Stimulated activated CD8-positive, alpha-beta memory T cell treated with anti-CD3 and anti-CD28 coated beads, Interleukin-2, amount 100 ng/mL, for 48 hours (primary cell): Measurements from ENCODE around the gene CFAP46.
"Not testable (repeated sequence)": the region's sequence is repeated elsewhere in the genome, so short reads cannot be mapped to it uniquely, and the experiment has no call there.

Source experiments
- DNase-seq, 2 donors: peaks; one replicate each; pipeline ENCODE4 v3.0.0-alpha.2; 2020; ENCODE audit warnings: low read depth in 2 of 2

The CFAP46 gene

GRCh38 chr10:132807621-132808049 lies 134.7 kb downstream of the CFAP46 start:
- no peak for DNase-seq

GRCh38 chr10:132806561-132807003 lies 135.8 kb downstream of the CFAP46 start:
- DNase-seq = no peak

DNA sequence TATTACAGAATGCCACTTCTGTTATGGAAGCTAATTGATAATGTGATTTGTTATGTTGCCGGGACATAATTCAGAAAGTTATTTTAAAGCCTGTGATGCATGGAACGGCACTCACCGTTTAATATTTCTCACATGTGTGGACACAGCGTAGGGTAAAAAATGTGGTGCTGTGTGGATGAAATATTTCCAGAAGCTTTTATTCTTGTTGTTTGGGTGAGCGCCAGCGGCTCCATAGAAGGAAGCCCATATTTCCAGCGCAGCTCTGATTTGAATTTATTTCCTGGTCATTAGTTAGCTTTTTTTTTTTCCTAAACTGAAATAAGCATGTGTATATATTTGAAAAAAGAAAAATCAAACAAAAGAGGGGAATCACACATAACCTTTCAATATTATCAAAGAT lies 136.3 kb downstream of the CFAP46 start:
- no peak for DNase-seq

GRCh38 chr10:132805599-132805998 lies 136.8 kb downstream of the CFAP46 start:
- DNase-seq = no peak

DNA sequence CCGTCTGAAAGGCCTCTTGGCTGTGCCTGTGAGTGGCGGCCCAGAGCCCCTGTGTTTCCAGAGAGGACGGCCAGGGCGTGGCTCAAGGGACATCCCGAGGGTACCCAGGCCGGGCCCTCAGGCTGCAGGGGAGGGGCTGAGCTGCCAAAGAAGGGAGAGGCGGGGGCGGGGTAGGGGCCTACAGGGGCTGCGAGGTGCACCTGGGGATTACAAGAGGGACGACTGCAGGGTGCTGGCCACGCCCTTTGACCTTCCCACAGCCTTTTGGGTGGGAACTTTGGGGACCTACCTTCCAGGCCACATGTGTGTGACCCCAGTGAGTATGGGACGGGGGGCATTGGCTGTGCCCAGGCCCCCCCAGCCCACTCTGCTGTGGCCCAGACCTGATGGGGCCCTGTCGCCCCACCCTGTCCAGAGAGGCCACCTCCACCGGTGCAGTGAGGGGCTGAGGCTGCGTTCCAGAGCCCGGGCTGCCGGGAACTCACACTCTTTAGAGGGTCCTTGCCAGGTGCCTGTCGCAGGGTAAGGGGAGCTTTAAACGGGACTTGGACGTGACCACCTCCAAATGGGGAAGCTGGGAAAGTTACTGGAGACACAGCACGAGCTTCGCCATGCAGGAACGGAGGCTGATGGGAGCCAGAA lies 137.5 kb downstream of the CFAP46 start:
- DNase-seq = no peak

DNA sequence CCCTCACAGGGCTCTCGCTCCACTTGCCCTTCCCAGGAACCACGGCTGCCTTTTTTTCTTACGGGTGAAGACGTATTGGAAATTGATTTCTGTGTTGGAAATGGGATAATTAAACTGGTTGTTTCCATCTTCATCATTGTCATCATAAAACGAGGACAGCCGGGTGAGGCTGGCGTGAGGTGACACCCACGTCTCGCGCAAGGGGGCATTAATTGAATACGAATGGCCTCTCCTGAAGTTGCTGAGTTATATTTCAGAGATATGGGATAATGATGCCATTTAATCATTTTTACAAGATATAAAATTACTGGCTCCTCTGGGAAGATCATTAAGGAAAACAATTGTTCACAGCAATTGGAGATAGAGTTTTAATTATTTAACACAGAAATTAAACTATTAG lies 138.1 kb downstream of the CFAP46 start:
- no peak for DNase-seq

GRCh38 chr10:132803416-132804210 lies 138.8 kb downstream of the CFAP46 start:
- no peak for DNase-seq

DNA sequence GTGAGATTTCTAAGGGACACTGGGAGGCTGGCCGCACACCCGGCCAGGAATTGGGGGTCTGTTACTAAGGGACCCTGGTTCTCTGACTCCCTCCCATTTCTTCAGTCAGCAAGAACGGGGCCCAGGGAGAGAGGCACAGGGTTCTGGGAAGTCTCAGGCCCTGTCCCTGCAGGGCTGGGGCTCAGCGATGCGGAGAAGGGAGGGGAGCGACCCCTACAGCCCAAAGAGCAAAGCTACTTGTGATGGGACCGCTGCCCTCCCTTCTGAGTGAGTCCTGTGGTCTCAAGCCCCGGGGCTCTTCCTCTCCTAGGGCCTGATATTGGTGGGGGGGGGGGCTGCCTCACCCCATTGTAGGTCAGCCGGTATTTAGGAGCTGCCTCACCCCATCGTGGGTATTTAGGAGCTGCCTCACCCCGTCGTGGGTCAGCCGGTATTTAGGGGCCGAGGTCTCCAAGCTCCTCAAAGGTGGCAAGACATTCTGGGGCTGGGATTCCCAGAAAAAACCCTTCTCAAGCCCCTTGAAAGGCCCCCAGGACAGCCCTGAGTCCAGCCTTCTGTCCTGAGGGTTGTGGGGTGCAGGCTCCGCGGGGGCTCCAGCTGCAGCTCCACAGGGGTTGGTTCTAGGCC lies 139.6 kb downstream of the CFAP46 start:
- DNase-seq = no peak

DNA sequence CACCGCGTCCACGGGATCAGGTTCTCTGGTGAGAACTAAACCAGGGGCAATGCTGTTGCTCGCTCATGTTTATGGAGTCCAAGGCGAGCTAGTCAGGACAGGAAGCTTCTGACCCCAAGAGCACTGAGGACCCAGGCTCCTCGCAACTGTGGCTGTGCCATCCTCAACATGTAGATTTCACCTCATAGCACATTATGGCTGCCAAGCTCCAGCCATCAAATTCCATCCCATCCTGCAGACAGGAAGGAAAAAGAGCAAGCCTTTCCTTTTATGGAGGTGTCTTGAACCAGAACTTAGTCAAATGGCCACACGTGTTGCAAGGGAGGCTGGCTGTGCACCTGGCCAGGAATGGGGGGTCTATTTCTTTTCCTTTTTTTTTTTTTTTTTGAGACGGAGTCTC lies 140.3 kb downstream of the CFAP46 start:
- DNase-seq = no peak

- DNase-seq = no peak
Measured at GRCh38 chr10:132799865-132800264, 142.5 kb downstream of the CFAP46 start.

DNA sequence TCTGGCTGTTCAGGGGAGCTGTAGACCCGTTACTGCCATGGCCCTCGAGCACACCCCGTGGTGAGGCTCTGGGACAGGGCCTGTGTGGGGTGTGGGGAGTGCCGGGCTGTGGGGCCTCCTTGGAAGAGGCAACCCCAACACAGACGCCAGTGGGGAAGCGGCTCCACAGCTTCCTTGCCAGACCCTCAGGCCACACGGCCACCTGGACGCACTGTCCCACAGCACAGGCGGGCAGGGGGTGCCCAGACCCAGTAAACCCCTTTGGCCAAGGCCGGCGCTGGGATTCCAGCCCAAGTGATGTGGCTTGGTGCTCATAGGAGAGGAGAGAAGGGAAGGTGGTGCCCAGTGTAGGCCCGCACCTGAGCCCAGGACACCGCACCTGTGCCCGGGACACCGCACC lies 143.5 kb downstream of the CFAP46 start:
- DNase-seq = no peak

GRCh38 chr10:132798403-132798802 lies 144.0 kb downstream of the CFAP46 start:
- DNase-seq = no peak

- not testable (repeated sequence) for DNase-seq
Measured at GRCh38 chr10:132797986-132798385, 144.4 kb downstream of the CFAP46 start.

- DNase-seq = no peak
Measured at GRCh38 chr10:132796846-132797245, 145.5 kb downstream of the CFAP46 start.

DNA sequence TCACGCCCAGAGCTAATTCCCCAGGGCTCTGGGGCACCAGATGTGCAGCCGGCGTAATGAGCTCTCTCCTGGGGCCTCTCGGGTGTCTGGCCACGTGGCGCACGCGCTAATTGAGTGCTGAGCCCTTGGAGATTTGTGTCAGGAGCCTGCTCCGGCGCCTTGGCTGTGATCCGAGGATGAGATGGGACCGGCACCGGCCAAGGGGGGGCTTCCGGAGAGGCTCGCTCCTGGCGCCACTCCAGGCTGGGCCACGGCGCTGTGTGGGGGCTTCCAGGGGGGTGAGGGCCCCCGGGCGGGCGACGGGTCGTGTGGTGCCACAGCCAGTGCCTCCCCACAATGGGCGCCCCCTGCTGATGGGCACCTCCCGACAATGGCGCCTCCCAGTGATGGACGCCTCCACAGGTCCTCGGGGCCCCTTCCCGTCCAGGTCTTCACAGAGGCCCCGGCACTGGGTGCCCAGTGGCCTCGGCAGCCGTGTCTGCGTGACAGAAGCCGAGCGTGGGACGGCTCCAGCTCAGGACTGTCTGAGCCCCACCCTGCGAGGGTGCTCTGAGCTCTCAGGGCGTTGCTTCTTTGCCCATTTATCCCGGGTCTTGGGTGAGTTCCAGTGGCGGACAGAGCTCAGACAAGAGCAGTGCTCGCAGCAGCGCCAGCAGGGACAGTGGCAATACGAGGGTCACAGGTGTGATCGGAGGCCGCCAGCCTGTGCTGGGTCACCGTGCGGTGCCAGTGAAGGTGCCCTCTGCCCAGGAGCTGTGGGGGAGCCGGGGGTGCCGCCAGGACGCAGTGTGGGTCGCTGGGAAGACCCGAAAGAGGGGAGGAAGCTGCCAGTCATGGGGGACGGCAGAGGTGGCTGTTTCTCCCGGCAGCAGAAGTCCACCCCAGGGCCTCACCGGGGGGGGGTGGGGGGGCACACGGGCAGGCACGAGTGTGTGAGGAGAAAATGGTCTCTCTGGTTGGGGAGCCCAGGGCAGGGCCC lies 148.2 kb downstream of the CFAP46 start:
- no peak for DNase-seq

DNA sequence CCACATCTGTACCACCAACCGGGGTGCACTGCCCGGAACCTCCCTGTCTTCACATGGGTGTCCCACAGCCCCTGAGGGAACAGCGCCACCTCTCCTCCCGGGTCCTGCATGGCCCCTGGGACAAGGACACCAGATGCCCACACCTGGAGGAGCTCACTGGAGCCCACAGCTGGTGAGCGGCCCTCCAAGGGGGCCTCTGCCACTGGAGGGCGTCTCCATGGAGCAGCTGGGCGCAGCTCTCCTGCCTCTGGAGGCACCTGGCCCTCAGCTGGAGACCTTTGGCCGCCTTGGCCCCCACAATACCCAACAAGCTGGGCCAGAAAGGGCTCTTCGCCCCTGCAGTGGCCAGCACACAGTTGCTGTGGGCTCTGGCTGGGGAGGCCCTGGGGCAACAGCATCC lies 149.2 kb downstream of the CFAP46 start:
- no peak for DNase-seq

GRCh38 chr10:132792796-132793195 lies 149.6 kb downstream of the CFAP46 start:
- no peak for DNase-seq

- not testable (repeated sequence) for DNase-seq
Measured at GRCh38 chr10:132792099-132792498, 150.3 kb downstream of the CFAP46 start.

DNA sequence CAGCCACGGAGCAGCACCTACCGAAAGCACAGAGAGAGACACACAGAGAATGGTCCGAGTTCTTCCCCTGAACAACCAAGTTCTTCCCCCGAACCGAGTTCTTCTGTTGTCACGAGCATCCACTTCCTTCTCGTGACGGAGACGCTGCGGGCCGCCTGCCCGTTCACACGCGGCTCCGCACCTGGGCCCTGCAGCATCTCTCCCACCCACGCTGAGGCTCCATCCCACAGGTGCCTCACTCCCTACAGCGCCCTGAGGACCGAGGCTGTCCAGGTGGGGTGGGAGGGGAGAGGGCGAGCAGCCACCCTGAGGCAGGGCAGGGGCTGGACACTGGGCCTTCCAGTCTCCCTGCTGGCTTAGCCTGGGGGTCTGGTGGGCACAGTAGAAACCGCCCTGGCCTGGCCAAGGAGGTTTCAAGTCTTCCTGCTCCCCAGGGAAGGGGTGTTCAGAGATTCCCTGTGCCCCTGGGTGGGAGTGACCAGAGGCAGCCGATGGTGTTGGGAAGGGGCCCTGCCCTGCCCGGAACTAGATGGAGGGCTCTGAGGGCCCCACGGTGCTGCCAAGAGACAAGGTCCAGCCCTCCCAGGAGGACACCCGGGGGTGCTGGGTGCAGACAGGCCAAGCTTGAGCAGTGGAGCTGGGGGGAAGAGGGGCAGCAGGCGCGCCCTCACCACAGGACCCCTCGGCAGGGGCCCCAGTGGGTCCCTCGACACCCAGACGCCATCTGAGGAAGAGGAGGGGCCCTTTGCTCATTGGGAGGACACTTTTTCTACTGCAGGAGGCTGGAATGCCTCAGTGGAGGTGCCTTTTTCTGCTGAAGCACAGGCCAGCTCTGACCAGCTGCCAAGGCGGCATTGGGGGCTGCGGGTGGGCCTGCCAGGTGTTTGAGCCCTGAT lies 151.2 kb downstream of the CFAP46 start:
- no peak for DNase-seq

DNA sequence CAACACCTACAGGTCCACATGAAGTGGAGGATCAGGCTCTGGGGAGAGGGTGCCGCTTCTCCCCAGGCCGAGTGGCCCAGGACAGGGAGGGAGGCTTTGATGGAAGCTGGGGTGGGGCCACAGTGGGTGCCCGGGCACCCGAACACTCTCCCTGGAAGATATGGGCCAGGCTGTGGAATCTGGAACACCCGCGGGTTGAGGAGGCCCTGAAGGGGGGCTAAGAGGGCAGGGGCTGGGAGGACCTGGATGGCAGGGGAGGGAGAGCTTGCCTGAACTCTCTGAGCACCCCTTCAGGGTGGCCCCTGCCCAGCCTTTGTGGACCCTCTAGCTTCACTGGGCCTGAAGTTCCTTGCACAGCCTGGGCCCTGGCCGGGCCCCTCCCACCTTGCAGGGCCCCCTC lies 151.9 kb downstream of the CFAP46 start:
- no peak for DNase-seq
